ENCODE data around the gene TEKT5.
A peak's percentile ranks its signal among the peaks of the same experiment; 100 is the strongest.
"Not testable (repeated sequence)": the region's sequence is repeated elsewhere in the genome, so short reads cannot be mapped to it uniquely, and the experiment has no call there.

Gene TEKT5

GRCh38 chr16:10631886-10632285 lies 62.8 kb downstream of the TEKT5 start:
- no peak for DNase-seq (ENCODE audit: low read depth)

- no peak for DNase-seq (ENCODE audit: low read depth)
Measured at GRCh38 chr16:10629592-10629963, 65.2 kb downstream of the TEKT5 start.

- peak; percentile 2 for DNase-seq (ENCODE audit: low read depth)
Measured at GRCh38 chr16:10625595-10626357, 69.0 kb downstream of the TEKT5 start.

GRCh38 chr16:10624527-10624926 lies 70.2 kb downstream of the TEKT5 start:
- DNase-seq (ENCODE audit: low read depth), result no peak

GRCh38 chr16:10623059-10623458 lies 71.7 kb downstream of the TEKT5 start:
- DNase-seq (ENCODE audit: low read depth), result no peak

- no peak for DNase-seq (ENCODE audit: low read depth)
Measured at GRCh38 chr16:10622036-10622921, 72.5 kb downstream of the TEKT5 start.

- DNase-seq (ENCODE audit: low read depth), result not testable (repeated sequence)
Measured at GRCh38 chr16:10621216-10621949, 73.3 kb downstream of the TEKT5 start.

- DNase-seq (ENCODE audit: low read depth), result no peak
Measured at GRCh38 chr16:10620120-10620519, 74.6 kb downstream of the TEKT5 start.

GRCh38 chr16:10619271-10619849 lies 75.4 kb downstream of the TEKT5 start:
- DNase-seq (ENCODE audit: low read depth), result peak; percentile 8

GRCh38 chr16:10618710-10619209 lies 76.0 kb downstream of the TEKT5 start:
- DNase-seq (ENCODE audit: low read depth), result no peak

- peak; percentile 2 for DNase-seq (ENCODE audit: low read depth)
Measured at GRCh38 chr16:10617662-10618420, 76.9 kb downstream of the TEKT5 start.

GRCh38 chr16:10616756-10617640 lies 77.7 kb downstream of the TEKT5 start:
- DNase-seq (ENCODE audit: low read depth), result peak; percentile 32

- DNase-seq (ENCODE audit: low read depth), result no peak
Measured at GRCh38 chr16:10616419-10616755, 78.3 kb downstream of the TEKT5 start.

GRCh38 chr16:10614685-10615084 lies 80.0 kb downstream of the TEKT5 start:
- DNase-seq (ENCODE audit: low read depth), result no peak

GRCh38 chr16:10613785-10614485 lies 80.8 kb downstream of the TEKT5 start:
- DNase-seq (ENCODE audit: low read depth), result no peak

GRCh38 chr16:10612649-10613179 lies 82.0 kb downstream of the TEKT5 start:
- no peak for DNase-seq (ENCODE audit: low read depth)

GRCh38 chr16:10611825-10612342 lies 82.8 kb downstream of the TEKT5 start:
- DNase-seq (ENCODE audit: low read depth), result no peak

GRCh38 chr16:10610499-10611184 lies 84.1 kb downstream of the TEKT5 start:
- no peak for DNase-seq (ENCODE audit: low read depth)

GRCh38 chr16:10609402-10609774 lies 85.3 kb downstream of the TEKT5 start:
- DNase-seq (ENCODE audit: low read depth), result peak; percentile 79

All from ELR (cell line).